Neuronal stem cell (in vitro differentiated cells): ENCODE measurements around the gene RNMT.
A peak's percentile ranks its signal among the peaks of the same experiment; 100 is the strongest.

Source experiments
- DNase-seq: peaks from one replicate; pipeline ENCODE4 v3.0.0-alpha.2; 2013; ENCODE audit warnings: low spot score
- H2AFZ ChIP-seq: one replicate; pipeline ENCODE4 v1.6.1; 2013; ENCODE audit warnings: mild to moderate bottlenecking, low read length, inconsistent platforms
- H2AK5ac ChIP-seq: 2 replicates; pipeline ENCODE4 v1.6.1; 2013; ENCODE audit warnings: low read depth, mild to moderate bottlenecking, inconsistent platforms, low read length, moderate library complexity, mixed read lengths
- H2BK120ac ChIP-seq: 2 replicates; pipeline ENCODE4 v1.6.1; 2013; ENCODE audit warnings: low read depth, mild to moderate bottlenecking, inconsistent platforms, low read length, moderate library complexity, mixed read lengths
- H2BK12ac ChIP-seq: one replicate; pipeline ENCODE4 v1.6.1; 2013; ENCODE audit warnings: low read length, inconsistent platforms
- H2BK15ac ChIP-seq: 2 replicates; pipeline ENCODE4 v1.6.1; 2013; ENCODE audit warnings: mild to moderate bottlenecking, low read length, inconsistent platforms, mixed read lengths
- H2BK5ac ChIP-seq: one replicate; pipeline ENCODE4 v1.6.1; 2013; ENCODE audit warnings: inconsistent platforms, mild to moderate bottlenecking, low read length, moderate library complexity
- H3K14ac ChIP-seq: one replicate; pipeline ENCODE4 v1.6.1; 2013; ENCODE audit warnings: low read length, inconsistent platforms
- H3K18ac ChIP-seq: 2 replicates; pipeline ENCODE4 v1.6.1; 2013; ENCODE audit warnings: low read length, inconsistent platforms
- H3K23ac ChIP-seq: 2 replicates; pipeline ENCODE4 v1.6.1; 2013; ENCODE audit warnings: low read depth, mild to moderate bottlenecking, mixed read lengths, low read length, inconsistent platforms; ENCODE audit not compliant: poor library complexity
- H3K27ac ChIP-seq: replicated peaks from 3 replicates; pipeline ENCODE4 v1.5.1; 2013; ENCODE audit warnings: low read length, inconsistent platforms
- H3K27me3 ChIP-seq, 3 experiments: 2 replicates each; pipeline ENCODE4 v1.6.1; 2013; ENCODE audit warnings: low read length in 3 of 3, mild to moderate bottlenecking in 2 of 3, inconsistent platforms in 1 of 3, low read depth in 1 of 3, mixed read lengths in 1 of 3, moderate library complexity in 1 of 3; ENCODE audit not compliant: control insufficient read depth in 3 of 3, insufficient read depth in 3 of 3
- H3K36me3 ChIP-seq, 2 donors: replicated peaks in 1 of 2; 2 replicates each; pipeline ENCODE4 v1.6.1; 2013; ENCODE audit warnings: low read length in 2 of 2; ENCODE audit not compliant: control insufficient read depth in 2 of 2, insufficient read depth in 2 of 2
- H3K4ac ChIP-seq: 2 replicates; pipeline ENCODE4 v1.6.1; 2013; ENCODE audit warnings: inconsistent platforms, mild to moderate bottlenecking, low read length, moderate library complexity
- H3K4me1 ChIP-seq, 2 donors: 1 replicate in 1 of 2; 2 replicates in 1 of 2; pipeline ENCODE4 v1.6.1; 2013; ENCODE audit warnings: low read length in 2 of 2, low read depth in 1 of 2; ENCODE audit not compliant: control insufficient read depth in 2 of 2, insufficient read depth in 1 of 2
- H3K4me2 ChIP-seq: one replicate; pipeline ENCODE4 v1.6.1; 2013; ENCODE audit warnings: mild to moderate bottlenecking, low read length, inconsistent platforms; ENCODE audit not compliant: insufficient read depth, poor library complexity, severe bottlenecking
- H3K4me3 ChIP-seq, 2 donors: 2 replicates each; pipeline ENCODE4 v1.5.1; 2013; ENCODE audit warnings: low read length in 2 of 2, mild to moderate bottlenecking in 2 of 2, inconsistent platforms in 1 of 2, moderate library complexity in 1 of 2
- H3K79me1 ChIP-seq: one replicate; pipeline ENCODE4 v1.6.1; 2013; ENCODE audit warnings: low read depth, mild to moderate bottlenecking, inconsistent platforms, low read length, moderate library complexity
- H3K9ac ChIP-seq: one replicate; pipeline ENCODE4 v1.6.1; 2013; ENCODE audit warnings: mild to moderate bottlenecking, low read depth, low read length, inconsistent platforms; ENCODE audit not compliant: poor library complexity
- H3K9me3 ChIP-seq, 2 donors: replicated peaks in 1 of 2; 2 replicates each; pipeline versions ENCODE3 to v1.6.1; 2013; ENCODE audit warnings: low read length in 2 of 2, mild to moderate bottlenecking in 2 of 2, inconsistent platforms in 1 of 2, low read depth in 1 of 2, mixed read lengths in 1 of 2, moderate library complexity in 1 of 2; ENCODE audit not compliant: control insufficient read depth in 2 of 2, insufficient read depth in 1 of 2
- H4K8ac ChIP-seq: one replicate; pipeline ENCODE4 v1.6.1; 2013; ENCODE audit warnings: low read depth, mild to moderate bottlenecking, inconsistent platforms, low read length, moderate library complexity
- H4K91ac ChIP-seq: one replicate; pipeline ENCODE4 v1.6.1; 2013; ENCODE audit warnings: low read length, low read depth, mild to moderate bottlenecking, inconsistent platforms; ENCODE audit not compliant: poor library complexity
- WGBS, 2 donors: extraction: QIAGEN DNeasy Blood & Tissue Kit; methylation state at CpG; one replicate each; pipeline ENCODE4 v1.1.7; 2013; ENCODE audit warnings: missing lambda C conversion rate in 2 of 2, mixed read lengths in 1 of 2; ENCODE audit not compliant: insufficient read length in 2 of 2, insufficient replicate concordance in 1 of 2; ENCODE audit errors: extremely low coverage in 2 of 2; 5-methylcytosine and 5-hydroxymethylcytosine counted together

The RNMT gene

GRCh38 chr18:13696961-13697360 lies 29.5 kb upstream of the RNMT start:
- no peak overlapping the region for H2BK5ac ChIP-seq
- no peak overlapping the region for H4K8ac ChIP-seq
- H2BK12ac ChIP-seq = no peak overlapping the region
- WGBS, 2 donors = no CpG with 5 or more reads among the region's 3 CpGs
- peaks cover 3% of the 10 kb centered on the region for H3K79me1 ChIP-seq
- H2BK120ac ChIP-seq = no peak overlapping the region
- H3K18ac ChIP-seq = no peak overlapping the region
- no peak overlapping the region for H3K14ac ChIP-seq
- no peak overlapping the region for H2BK15ac ChIP-seq
- H3K4me3 ChIP-seq = no peak overlapping the region
- no peak overlapping the region for H3K23ac ChIP-seq
- no peak overlapping the region for H3K4me2 ChIP-seq
- H2AK5ac ChIP-seq = no peak overlapping the region
- no peak overlapping the region for H4K91ac ChIP-seq
- peaks cover 10 to 26% of the 10 kb centered on the region in 2 donors for H3K9me3 ChIP-seq
- H3K4me1 ChIP-seq = no peaks in the 10 kb centered on the region
- no peak overlapping the region for H3K9ac ChIP-seq
- H2AFZ ChIP-seq = no peak overlapping the region
- no peak for DNase-seq
- H3K27ac ChIP-seq = no peak overlapping the region
- H3K27me3 ChIP-seq = no peaks in the 10 kb centered on the region
- no peaks in the 10 kb centered on the region for H3K36me3 ChIP-seq
- H3K4ac ChIP-seq = no peak overlapping the region

- no CpG with 5 or more reads among the region's 1 CpG for WGBS, 2 donors
These were observed 26.3 kb upstream of the RNMT start for GRCh38 chr18:13700153-13700552.

GRCh38 chr18:13703899-13704298 lies 22.6 kb upstream of the RNMT start:
- peak; percentile 3 for DNase-seq
- no peak overlapping the region for H2BK15ac ChIP-seq
- no peak overlapping the region for H3K4me3 ChIP-seq
- no peak overlapping the region for H2BK12ac ChIP-seq
- H3K23ac ChIP-seq = no peak overlapping the region
- H2AFZ ChIP-seq = no peak overlapping the region
- no peak overlapping the region for H2BK120ac ChIP-seq
- no peaks in the 10 kb centered on the region for H3K36me3 ChIP-seq
- no peaks in the 10 kb centered on the region for H3K4me1 ChIP-seq
- no peak overlapping the region for H3K27ac ChIP-seq
- no peak overlapping the region for H4K8ac ChIP-seq
- no peaks in the 10 kb centered on the region for H3K79me1 ChIP-seq
- H3K14ac ChIP-seq = no peak overlapping the region
- H2BK5ac ChIP-seq = no peak overlapping the region
- H3K27me3 ChIP-seq = no peaks in the 10 kb centered on the region
- H3K18ac ChIP-seq = no peak overlapping the region
- H2AK5ac ChIP-seq = no peak overlapping the region
- H3K9ac ChIP-seq = no peak overlapping the region
- WGBS, 2 donors = no CpG with 5 or more reads among the region's 1 CpG
- no peak overlapping the region for H4K91ac ChIP-seq
- H3K4me2 ChIP-seq = no peak overlapping the region
- peaks cover 2 to 53% of the 10 kb centered on the region in 2 donors for H3K9me3 ChIP-seq
- H3K4ac ChIP-seq = no peak overlapping the region

More at GRCh38 chr18:13700153-13700552, 26.3 kb upstream of the RNMT start:
- no peak overlapping the region for H3K4ac ChIP-seq
- no peak overlapping the region for H4K91ac ChIP-seq
- H2BK120ac ChIP-seq = no peak overlapping the region
- H2AK5ac ChIP-seq = no peak overlapping the region
- H3K23ac ChIP-seq = no peak overlapping the region
- no peak overlapping the region for H2AFZ ChIP-seq
- peaks cover 10 to 54% of the 10 kb centered on the region in 2 donors for H3K9me3 ChIP-seq
- no peak overlapping the region for H3K4me2 ChIP-seq
- H2BK5ac ChIP-seq = no peak overlapping the region
- H4K8ac ChIP-seq = no peak overlapping the region
- H3K4me1 ChIP-seq = no peaks in the 10 kb centered on the region
- no peaks in the 10 kb centered on the region for H3K36me3 ChIP-seq
- H2BK12ac ChIP-seq = no peak overlapping the region
- no peak overlapping the region for H3K18ac ChIP-seq
- H3K4me3 ChIP-seq = no peak overlapping the region
- DNase-seq = no peak
- H3K14ac ChIP-seq = no peak overlapping the region
- H3K9ac ChIP-seq = no peak overlapping the region
- H3K27ac ChIP-seq = no peak overlapping the region
- H2BK15ac ChIP-seq = no peak overlapping the region
- no peaks in the 10 kb centered on the region for H3K27me3 ChIP-seq
- H3K79me1 ChIP-seq = peaks cover 3% of the 10 kb centered on the region

DNA sequence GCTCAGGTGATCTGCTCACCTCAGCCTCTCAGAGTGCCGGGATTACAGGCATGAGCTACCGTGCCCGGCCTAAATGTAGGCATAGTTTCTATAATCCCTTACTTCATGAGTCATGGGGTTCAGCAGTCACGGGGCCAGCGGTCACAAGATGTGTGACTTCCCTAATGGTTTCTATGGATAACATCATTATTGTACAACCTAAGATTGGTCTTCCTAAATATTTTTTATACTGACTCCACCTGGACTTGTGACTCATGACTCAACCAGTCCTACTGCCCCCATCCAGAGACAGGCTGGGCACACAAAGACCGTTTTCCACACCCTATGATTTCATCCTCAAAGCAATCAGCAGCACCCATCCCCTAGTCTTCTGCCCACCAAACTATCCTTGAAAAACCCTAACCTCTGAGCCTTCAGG lies 16.1 kb upstream of the RNMT start:
- no peak overlapping the region for H2AFZ ChIP-seq
- no peak overlapping the region for H2BK5ac ChIP-seq
- H2BK12ac ChIP-seq = no peak overlapping the region
- no peak overlapping the region for H4K8ac ChIP-seq
- H3K9ac ChIP-seq = no peak overlapping the region
- no peak for DNase-seq
- no peak overlapping the region for H3K4me2 ChIP-seq
- H3K36me3 ChIP-seq = no peaks in the 10 kb centered on the region
- H2AK5ac ChIP-seq = no peak overlapping the region
- no peaks in the 10 kb centered on the region for H3K9me3 ChIP-seq
- H3K14ac ChIP-seq = no peak overlapping the region
- no peak overlapping the region for H4K91ac ChIP-seq
- H2BK120ac ChIP-seq = no peak overlapping the region
- H2BK15ac ChIP-seq = no peak overlapping the region
- H3K27ac ChIP-seq = no peak overlapping the region
- no peaks in the 10 kb centered on the region for H3K27me3 ChIP-seq
- WGBS, 2 donors = no CpG with 5 or more reads among the region's 6 CpGs
- H3K4ac ChIP-seq = no peak overlapping the region
- no peak overlapping the region for H3K18ac ChIP-seq
- no peak overlapping the region for H3K23ac ChIP-seq
- H3K79me1 ChIP-seq = no peaks in the 10 kb centered on the region
- no peak overlapping the region for H3K4me3 ChIP-seq
- H3K4me1 ChIP-seq = no peaks in the 10 kb centered on the region
